ENCODE results near the gene AGRP.
A peak's percentile ranks its signal among the peaks of the same experiment; 100 is the strongest.
"Not testable (repeated sequence)": the region's sequence is repeated elsewhere in the genome, so short reads cannot be mapped to it uniquely, and the experiment has no call there.

The AGRP gene

DNA sequence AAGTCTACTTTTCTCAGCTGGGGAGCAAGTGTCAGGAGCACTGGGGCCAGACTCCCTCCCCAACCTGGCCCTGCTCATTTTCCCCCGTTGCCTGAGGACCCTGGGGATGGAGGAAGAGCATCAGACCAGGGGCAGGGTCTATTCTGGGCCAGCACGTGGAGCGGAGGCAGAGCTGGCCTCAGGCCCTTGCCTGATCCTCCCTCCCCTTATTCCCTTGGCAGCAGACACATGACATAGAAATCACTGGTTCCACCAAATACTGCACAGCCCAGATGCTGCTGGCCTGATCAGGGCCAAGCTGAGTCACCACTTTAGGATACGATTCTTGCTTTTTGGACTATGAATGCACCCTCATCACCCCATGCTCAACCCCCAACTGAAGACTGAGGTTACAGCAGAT lies 15.8 kb upstream of the AGRP start:
- no peaks in the 10 kb centered on the region for H3K9me3 ChIP-seq (ENCODE audit: control insufficient read depth in 2 of 2, low read length in 2 of 2)
- H3K27me3 ChIP-seq (ENCODE audit: control insufficient read depth in 1 of 2, insufficient read depth in 2 of 2, low read length in 2 of 2) = no peaks in the 10 kb centered on the region
- no peak overlapping the region for H3K27ac ChIP-seq (ENCODE audit: low read length)
- peaks cover 6% of the 10 kb centered on the region for H3K4me1 ChIP-seq (ENCODE audit: control insufficient read depth, insufficient read depth, low read length)
- H3K4me3 ChIP-seq (ENCODE audit: low read length in 2 of 2) = no peak overlapping the region
- H3K36me3 ChIP-seq (ENCODE audit: control insufficient read depth in 2 of 2, insufficient read depth in 2 of 2, low read length in 2 of 2) = peaks cover 0 to 5% of the 10 kb centered on the region in 2 donors
- peak overlapping the region in 1 of 2 donors; percentile 5 for H3K9ac ChIP-seq (ENCODE audit: low read length in 2 of 2)

DNA sequence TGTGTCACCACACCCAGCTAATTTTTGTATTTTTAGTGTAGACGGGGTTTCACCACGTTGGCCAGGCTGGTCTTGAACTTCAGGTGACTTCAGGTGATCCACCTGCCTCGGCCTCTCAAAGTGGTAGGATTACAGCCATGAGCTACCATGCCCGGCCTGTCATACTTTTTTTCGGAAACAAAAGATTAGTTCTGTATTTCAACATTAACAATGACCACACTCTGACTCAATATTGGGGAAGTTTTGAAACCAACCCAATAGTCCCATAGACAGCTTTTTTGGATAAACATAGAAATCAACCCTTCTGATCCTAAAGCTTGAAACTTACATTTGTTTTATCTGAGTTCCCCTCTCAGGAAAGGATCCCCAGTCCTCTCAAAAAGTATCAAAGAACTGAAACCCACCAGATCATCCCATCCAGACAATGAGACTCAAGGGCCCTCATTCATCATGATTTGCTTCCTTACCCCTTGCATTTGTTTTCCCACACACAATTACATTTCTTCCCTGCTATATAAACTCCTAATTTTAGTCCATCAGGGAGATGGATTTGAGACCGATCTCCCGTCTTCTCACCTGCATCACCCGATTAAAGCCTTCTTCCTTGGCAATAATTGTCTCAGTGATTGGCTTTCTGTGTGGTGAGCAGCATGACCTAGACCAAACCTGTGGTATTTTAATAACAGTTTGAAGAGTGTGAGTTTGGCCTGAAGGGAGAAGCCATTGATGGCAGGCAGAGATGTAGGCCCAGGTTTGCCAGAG lies 7.2 kb upstream of the AGRP start:
- Histone ChIP-seq H3K9me3 (ENCODE audit: control insufficient read depth in 2 of 2, low read length in 2 of 2) (no peaks in the 10 kb centered on the region), H3K36me3 (ENCODE audit: control insufficient read depth in 2 of 2, insufficient read depth in 2 of 2, low read length in 2 of 2) (no peaks in the 10 kb centered on the region), H3K27me3 (ENCODE audit: control insufficient read depth in 1 of 2, insufficient read depth in 2 of 2, low read length in 2 of 2) (no peaks in the 10 kb centered on the region), H3K4me1 (ENCODE audit: control insufficient read depth, insufficient read depth, low read length) (peaks cover 27% of the 10 kb centered on the region), H3K9ac (ENCODE audit: low read length in 2 of 2) (peak overlapping the region in 1 of 2 donors; percentile 25), H3K4me3 (ENCODE audit: low read length in 2 of 2) (no peak overlapping the region), H3K27ac (ENCODE audit: low read length) (peak overlapping the region; percentile 88)

DNA sequence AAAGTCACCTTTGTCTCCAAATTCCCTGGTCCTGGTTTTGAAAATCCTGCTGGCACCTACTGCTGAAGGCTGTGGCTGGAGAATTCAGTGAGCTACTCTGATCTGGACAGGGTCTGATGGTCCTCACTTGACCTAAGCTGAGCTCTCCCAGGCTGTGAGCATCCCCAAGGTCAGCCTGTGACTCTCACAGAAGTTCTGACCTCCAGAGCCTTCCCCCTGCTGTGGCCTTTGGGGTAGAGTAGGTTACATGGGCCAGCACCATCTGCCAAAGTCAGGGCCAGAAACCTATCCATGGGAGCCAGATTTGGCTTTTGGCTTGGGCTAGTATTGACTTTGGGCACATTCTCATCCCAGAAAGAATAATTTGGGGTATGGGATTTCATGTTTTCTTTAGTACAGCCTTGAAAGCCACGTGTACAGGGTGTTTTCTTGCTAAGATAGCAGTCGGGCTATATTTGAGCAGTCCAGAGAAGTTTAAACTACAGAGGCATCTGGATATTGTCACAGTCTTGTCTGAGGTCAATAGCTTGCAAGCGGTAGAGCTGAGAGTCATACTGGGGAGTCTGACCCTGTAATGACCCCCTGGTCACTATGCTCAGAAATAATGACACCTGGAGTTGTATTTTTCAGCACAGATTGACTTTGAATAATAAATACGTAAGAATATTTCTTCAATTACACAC lies 6.2 kb upstream of the AGRP start:
- H3K9ac ChIP-seq (ENCODE audit: low read length in 2 of 2) = peak overlapping the region in 1 of 2 donors; percentile 23
- peaks cover 27% of the 10 kb centered on the region for H3K4me1 ChIP-seq (ENCODE audit: control insufficient read depth, insufficient read depth, low read length)
- no peak overlapping the region for H3K4me3 ChIP-seq (ENCODE audit: low read length in 2 of 2)
- no peaks in the 10 kb centered on the region for H3K27me3 ChIP-seq (ENCODE audit: control insufficient read depth in 1 of 2, insufficient read depth in 2 of 2, low read length in 2 of 2)
- H3K9me3 ChIP-seq (ENCODE audit: control insufficient read depth in 2 of 2, low read length in 2 of 2) = no peaks in the 10 kb centered on the region
- H3K36me3 ChIP-seq (ENCODE audit: control insufficient read depth in 2 of 2, insufficient read depth in 2 of 2, low read length in 2 of 2) = peaks cover 0 to under 1% of the 10 kb centered on the region in 2 donors
- peak overlapping the region; percentile 88 for H3K27ac ChIP-seq (ENCODE audit: low read length)

DNA sequence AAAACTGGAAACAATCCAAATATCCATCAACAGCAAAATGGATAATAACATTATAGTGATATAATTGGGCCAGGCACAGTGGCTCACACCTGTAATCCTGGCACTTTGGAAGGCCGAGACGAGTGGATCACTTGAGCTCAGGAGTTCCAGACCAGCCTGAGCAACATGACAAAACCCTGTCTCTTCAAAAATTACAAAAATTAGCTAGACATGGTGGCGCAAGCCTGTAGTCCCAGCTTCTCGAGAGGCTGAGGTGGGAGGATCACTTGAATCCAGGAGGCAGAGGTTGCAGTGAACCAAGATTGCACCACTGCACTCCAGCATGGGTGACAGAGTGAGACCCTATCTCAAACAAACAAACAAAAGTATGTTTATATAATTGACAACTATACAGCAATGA lies 4.2 kb upstream of the AGRP start:
- not testable (repeated sequence) for H3K27me3 ChIP-seq (ENCODE audit: control insufficient read depth in 1 of 2, insufficient read depth in 2 of 2, low read length in 2 of 2); H3K9me3 ChIP-seq (ENCODE audit: control insufficient read depth in 2 of 2, low read length in 2 of 2); H3K4me3 ChIP-seq (ENCODE audit: low read length in 2 of 2); H3K27ac ChIP-seq (ENCODE audit: low read length); H3K36me3 ChIP-seq (ENCODE audit: control insufficient read depth in 2 of 2, insufficient read depth in 2 of 2, low read length in 2 of 2); H3K9ac ChIP-seq (ENCODE audit: low read length in 2 of 2)
- peaks cover 38% of the 10 kb centered on the region for H3K4me1 ChIP-seq (ENCODE audit: control insufficient read depth, insufficient read depth, low read length)

DNA sequence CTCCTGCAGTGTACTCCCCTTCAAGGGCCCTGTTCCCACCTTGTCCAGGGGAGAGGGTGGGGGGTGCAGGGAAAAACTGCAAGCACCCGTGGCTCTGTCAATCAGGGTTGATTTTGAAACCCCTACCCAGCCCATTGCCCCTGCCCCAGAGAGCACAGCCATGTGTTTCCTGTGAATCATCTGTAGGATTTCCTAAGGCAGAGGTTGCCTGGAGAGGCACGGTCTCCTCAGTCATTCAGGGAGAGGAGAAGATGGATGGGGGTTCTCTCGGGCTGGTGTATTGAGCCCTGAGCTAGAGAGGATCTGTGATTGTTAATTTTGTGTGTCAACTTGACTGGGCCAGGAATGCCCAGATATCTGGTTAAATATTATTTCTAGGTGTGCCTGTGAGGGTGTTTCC lies 3.5 kb upstream of the AGRP start:
- Histone ChIP-seq H3K4me1 (ENCODE audit: control insufficient read depth, insufficient read depth, low read length) (peaks cover 44% of the 10 kb centered on the region), H3K36me3 (ENCODE audit: control insufficient read depth in 2 of 2, insufficient read depth in 2 of 2, low read length in 2 of 2) (peaks cover 3 to 6% of the 10 kb centered on the region in 2 donors), H3K9ac (ENCODE audit: low read length in 2 of 2) (no peak overlapping the region), H3K27ac (ENCODE audit: low read length) (no peak overlapping the region), H3K4me3 (ENCODE audit: low read length in 2 of 2) (no peak overlapping the region), H3K27me3 (ENCODE audit: control insufficient read depth in 1 of 2, insufficient read depth in 2 of 2, low read length in 2 of 2) (no peaks in the 10 kb centered on the region), H3K9me3 (ENCODE audit: control insufficient read depth in 2 of 2, low read length in 2 of 2) (no peaks in the 10 kb centered on the region)

DNA sequence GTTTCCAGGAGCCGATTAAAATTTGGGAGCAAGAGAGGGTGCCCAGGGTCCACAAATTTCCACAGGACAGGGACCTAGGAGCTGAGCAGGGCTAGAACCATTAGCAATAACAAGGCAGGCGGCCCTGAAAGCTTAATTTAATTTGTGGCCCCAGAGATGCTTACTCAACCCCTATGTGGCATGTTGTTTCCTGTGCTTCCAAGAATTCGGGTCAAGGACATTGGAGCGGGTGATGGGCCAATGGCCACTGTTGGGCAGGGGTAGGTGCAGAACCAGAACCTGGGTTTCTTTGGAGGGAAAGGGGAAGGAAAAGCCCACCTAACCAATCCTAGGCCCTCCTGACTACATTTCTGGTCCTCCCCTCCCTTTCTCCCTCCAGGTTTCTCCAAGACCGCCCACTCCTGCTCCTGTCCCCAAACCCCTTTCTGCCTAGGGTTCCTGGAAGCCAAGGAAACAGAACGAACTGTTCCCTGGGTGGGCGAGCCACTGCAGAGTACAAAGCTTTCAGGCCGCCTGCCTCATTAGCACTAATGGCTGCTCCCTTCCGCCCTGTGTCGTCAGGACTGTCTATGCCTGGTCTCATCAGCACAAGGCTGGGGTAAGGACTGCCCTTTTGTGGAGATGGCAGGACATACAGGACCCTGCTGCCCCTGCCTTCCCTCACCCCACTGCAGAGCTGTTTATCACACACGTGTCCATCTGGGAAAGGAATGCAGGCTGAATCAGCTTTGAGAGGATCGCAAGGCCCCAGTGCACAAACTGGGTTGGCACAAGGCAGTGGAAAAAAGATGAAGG lies 581 bp upstream of the AGRP start:
- Histone ChIP-seq H3K27me3 (ENCODE audit: control insufficient read depth in 1 of 2, insufficient read depth in 2 of 2, low read length in 2 of 2) (no peaks in the 10 kb centered on the region), H3K4me1 (ENCODE audit: control insufficient read depth, insufficient read depth, low read length) (peaks cover 42% of the 10 kb centered on the region), H3K4me3 (ENCODE audit: low read length in 2 of 2) (no peak overlapping the region), H3K9me3 (ENCODE audit: control insufficient read depth in 2 of 2, low read length in 2 of 2) (no peaks in the 10 kb centered on the region), H3K36me3 (ENCODE audit: control insufficient read depth in 2 of 2, insufficient read depth in 2 of 2, low read length in 2 of 2) (peaks cover 3 to 6% of the 10 kb centered on the region in 2 donors), H3K27ac (ENCODE audit: low read length) (peak overlapping the region; percentile 84), H3K9ac (ENCODE audit: low read length in 2 of 2) (no peak overlapping the region)

DNA sequence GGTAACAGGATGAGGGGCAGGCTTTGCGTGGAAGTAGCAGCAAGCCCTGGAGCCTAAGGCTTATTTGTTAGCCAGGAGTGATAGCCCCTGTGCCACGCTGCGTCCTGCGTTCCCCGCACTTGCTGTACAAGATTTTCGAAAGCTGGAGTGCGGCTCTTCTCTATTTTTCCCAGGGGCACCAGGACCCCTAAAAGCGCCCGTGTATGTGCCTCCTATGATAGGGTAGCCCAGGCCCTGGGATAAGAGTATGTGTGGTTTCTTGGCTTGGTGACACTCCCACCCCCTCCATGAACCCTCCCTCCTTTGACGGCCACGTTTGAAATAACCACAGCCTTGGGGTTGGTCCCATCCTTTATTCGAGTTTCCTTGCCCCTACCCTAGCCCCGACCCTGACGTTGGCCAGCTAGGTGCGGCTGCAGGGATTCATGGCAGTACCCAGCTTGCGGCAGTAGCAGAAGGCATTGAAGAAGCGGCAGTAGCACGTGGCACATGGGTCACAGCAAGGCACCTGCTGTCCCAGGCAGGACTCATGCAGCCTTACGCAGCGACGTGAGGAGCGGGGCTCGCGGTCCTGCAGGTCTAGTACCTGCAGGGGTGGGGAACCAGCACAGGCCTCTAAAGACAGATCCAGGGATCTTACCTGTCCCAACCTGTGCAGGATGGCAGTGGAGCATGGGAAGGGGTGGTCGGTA lies 968 bp downstream of the AGRP start:
- no peaks in the 10 kb centered on the region for H3K27me3 ChIP-seq (ENCODE audit: control insufficient read depth in 1 of 2, insufficient read depth in 2 of 2, low read length in 2 of 2)
- H3K4me1 ChIP-seq (ENCODE audit: control insufficient read depth, insufficient read depth, low read length) = peaks cover 42% of the 10 kb centered on the region
- H3K4me3 ChIP-seq (ENCODE audit: low read length in 2 of 2) = peak overlapping the region; percentile 87 to 98
- H3K27ac ChIP-seq (ENCODE audit: low read length) = peak overlapping the region; percentile 84
- H3K9me3 ChIP-seq (ENCODE audit: control insufficient read depth in 2 of 2, low read length in 2 of 2) = no peaks in the 10 kb centered on the region
- peak overlapping the region; percentile 86 for H3K9ac ChIP-seq (ENCODE audit: low read length in 2 of 2)
- H3K36me3 ChIP-seq (ENCODE audit: control insufficient read depth in 2 of 2, insufficient read depth in 2 of 2, low read length in 2 of 2) = peaks cover 3 to 6% of the 10 kb centered on the region in 2 donors

DNA sequence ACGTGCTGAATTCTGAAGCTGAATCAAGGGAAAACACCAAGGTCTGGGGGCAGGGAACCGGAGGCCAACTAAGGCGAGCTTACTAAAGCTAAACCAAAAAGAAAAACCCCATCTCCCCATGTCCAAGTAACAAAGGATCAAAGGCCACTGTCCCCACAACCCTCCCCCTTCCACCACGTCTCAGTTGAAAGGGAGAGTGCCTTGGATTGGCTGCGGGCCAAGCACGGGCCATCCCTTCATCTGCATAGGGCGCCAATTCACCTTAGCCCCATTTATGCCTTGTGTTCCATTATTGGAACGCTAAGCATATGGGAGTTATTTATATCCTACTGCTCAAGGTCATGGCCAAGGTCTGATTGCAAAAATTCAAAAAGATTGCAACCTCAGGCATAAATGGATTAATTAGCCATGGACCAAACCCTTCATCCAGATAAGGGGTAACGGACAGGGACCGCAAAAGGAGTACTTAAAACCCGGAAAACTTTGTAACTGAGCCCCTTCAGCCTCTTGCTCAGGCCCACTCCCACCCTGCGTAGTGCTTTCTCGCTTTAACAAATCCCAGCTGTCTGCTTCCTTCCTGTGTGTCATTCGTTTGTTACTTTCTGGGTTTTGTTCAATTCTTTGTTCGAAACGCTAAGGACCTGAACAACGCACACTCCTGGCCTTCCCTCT lies 1.6 kb downstream of the AGRP start:
- Histone ChIP-seq H3K4me3 (ENCODE audit: low read length in 2 of 2) (peak overlapping the region; percentile 87 to 98), H3K27me3 (ENCODE audit: control insufficient read depth in 1 of 2, insufficient read depth in 2 of 2, low read length in 2 of 2) (no peaks in the 10 kb centered on the region), H3K27ac (ENCODE audit: low read length) (peak overlapping the region; percentile 84), H3K9me3 (ENCODE audit: control insufficient read depth in 2 of 2, low read length in 2 of 2) (no peaks in the 10 kb centered on the region), H3K4me1 (ENCODE audit: control insufficient read depth, insufficient read depth, low read length) (peaks cover 42% of the 10 kb centered on the region), H3K9ac (ENCODE audit: low read length in 2 of 2) (peak overlapping the region; percentile 86), H3K36me3 (ENCODE audit: control insufficient read depth in 2 of 2, insufficient read depth in 2 of 2, low read length in 2 of 2) (peaks cover 3 to 6% of the 10 kb centered on the region in 2 donors)

DNA sequence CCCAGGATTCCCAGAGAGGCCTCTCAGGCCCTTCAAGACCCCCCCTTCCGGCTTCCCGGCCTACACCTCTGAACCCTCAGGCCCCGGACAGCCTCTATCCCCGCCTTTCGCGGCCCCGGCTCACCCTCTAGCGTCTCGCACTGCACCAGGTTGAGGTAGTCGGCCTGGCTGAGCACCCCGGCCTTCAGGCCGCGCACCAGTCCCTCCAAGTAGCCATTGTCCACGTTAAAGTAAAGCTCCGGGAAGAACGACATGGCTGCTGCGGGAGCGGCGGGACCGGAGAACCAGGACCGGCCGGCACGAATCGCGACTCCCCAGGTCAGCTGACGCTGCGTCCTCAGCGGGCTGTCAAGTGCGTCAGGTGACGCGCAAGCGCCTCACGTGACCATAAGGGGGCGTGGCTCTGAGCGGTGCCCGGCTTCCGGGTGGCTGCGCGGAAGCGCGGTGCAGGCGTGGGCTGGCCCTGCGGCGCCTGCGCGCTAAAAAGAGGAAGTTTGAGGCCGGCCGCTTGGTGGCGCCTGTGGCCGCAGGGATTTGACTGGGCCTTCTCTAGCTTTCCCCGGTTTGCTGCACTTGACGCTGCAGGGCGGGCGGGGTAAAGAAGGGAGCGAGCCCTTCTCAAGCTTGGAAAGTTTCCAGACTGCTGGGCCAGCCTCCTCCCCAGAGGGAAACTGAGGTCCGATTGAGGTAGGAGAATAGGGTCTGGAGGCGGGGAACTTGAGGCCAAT lies 2.4 kb downstream of the AGRP start, which contains the start of gene ATP6V0D1:
TSS of gene ATP6V0D1 (minus strand) at position 325 of the 728 bp plus-strand sequence. CDS start at position 254, 71 bp downstream.
- Histone ChIP-seq H3K4me1 (ENCODE audit: control insufficient read depth, insufficient read depth, low read length) (peaks cover 43% of the 10 kb centered on the region), H3K27ac (ENCODE audit: low read length) (peak within 1 kb of the TSS; percentile 97), H3K36me3 (ENCODE audit: control insufficient read depth in 2 of 2, insufficient read depth in 2 of 2, low read length in 2 of 2) (peaks cover 3 to 6% of the 10 kb centered on the region in 2 donors), H3K9me3 (ENCODE audit: control insufficient read depth in 2 of 2, low read length in 2 of 2) (no peaks in the 10 kb centered on the region), H3K27me3 (ENCODE audit: control insufficient read depth in 1 of 2, insufficient read depth in 2 of 2, low read length in 2 of 2) (no peaks in the 10 kb centered on the region), H3K4me3 (ENCODE audit: low read length in 2 of 2) (peak within 1 kb of the TSS; percentile 97 to 98), H3K9ac (ENCODE audit: low read length in 2 of 2) (peak within 1 kb of the TSS; percentile 86 to 97)
